ENCODE results near the gene MED6. TPM values are rescaled to one million over a fixed set of nuclear protein-coding genes. Genes with fewer than 3 reads are reported as not detected.

MED6 gene
- total RNA-seq, 1 experiment from 2014 or later, result 19.2 TPM

DNA sequence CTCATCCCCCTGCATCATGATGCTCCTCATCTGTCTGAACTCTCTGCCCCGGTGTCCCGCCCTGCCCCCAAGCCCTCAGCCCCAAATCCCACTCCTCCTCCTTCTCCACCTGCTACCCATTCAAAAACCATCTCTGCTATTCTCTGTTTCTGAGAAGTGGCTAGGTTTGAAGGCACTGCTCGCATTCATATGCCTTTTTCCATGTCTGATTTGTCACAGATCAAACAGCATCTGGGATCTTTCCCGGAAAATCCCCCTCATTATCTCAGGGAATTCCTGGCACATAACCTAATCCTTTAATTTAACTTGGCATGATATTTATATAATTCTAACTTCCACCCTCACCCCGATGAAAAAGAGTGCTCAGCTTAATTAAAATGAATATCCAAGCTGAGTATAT is 62.4 kb downstream of the MED6 start:
- Histone ChIP-seq H3K4me3 (no peak overlapping the region), H3K9me3 (no peaks in the 10 kb centered on the region), H3K27me3 (no peaks in the 10 kb centered on the region), H3K36me3 (no peaks in the 10 kb centered on the region; the same call in 1 of the 2 replicates)
- no peak for DNase-seq

DNA sequence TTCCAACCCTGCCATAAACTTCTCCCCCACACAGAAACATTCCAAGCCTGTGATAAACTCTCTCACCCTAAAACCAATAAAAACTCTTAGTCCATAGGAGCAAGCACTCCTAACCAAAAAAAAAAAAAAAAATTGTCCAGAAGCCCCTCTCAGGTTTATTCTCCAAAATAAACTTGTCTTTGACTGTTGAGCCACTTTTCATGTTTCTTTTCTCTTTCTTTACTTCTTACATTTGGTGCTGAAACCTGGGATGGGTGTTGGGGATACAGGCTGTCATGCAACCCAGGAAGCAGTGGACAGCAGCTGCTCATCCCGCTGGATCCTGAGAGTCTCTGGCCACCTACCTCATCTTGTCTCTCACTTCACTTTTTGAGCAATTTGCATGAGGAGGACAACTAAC is 63.6 kb downstream of the MED6 start:
- Histone ChIP-seq H3K9me3 (no peaks in the 10 kb centered on the region), H3K4me3 (no peak overlapping the region), H3K27me3 (no peaks in the 10 kb centered on the region), H3K36me3 (no peaks in the 10 kb centered on the region; the same call in 1 of the 2 replicates)
- no peak for DNase-seq

DNA sequence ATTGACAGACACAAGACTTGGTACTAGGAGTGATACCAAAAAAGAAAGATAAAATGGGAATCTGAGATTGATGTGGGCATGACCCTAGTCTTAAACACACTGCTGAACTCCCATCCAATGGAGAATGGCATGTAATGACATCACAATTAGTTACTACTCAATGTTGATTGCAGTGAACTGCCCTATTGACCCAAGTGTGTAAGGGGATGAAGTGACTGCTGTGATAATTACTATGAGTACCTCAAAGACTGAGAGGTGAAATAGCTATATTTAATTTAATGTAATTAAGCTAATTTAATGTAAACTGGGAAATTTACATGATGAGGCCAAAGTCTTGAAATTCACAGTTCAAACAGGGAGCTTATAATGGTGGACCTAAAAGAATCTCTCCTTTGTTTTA is 65.6 kb downstream of the MED6 start, which contains the start of gene ADAM20:
ADAM20 (minus strand) TSS at position 101 of the 400 bp plus-strand sequence. CDS start 10,247 bp downstream, outside the sequence.
- no peak for DNase-seq
- Histone ChIP-seq H3K4me3 (no peak within 1 kb of the TSS), H3K9me3 (no peaks in the 10 kb centered on the region), H3K27me3 (no peaks in the 10 kb centered on the region), H3K36me3 (no peaks in the 10 kb centered on the region)

Other genes starting within 250 kb of the MED6 start
- 33.6 and 35.9 TPM in 2 replicates for gene COX16, start 241.0 kb downstream of the MED6 start, total RNA-seq (2014; rRNA removed; shearing (Covaris generic); ENCODE audit: low replicate concordance)
- gene SYNJ2BP, start 183.6 kb downstream of the MED6 start, total RNA-seq (2014; rRNA removed; shearing (Covaris generic); ENCODE audit: low replicate concordance), result 8.9 and 9.3 TPM in 2 replicates
- 0.49 and 1.7 TPM in 2 replicates for gene ADAM21, start 148.5 kb downstream of the MED6 start, total RNA-seq (2014; rRNA removed; shearing (Covaris generic); ENCODE audit: low replicate concordance)
- gene ADAM20, start 65.7 kb downstream of the MED6 start, total RNA-seq (2014; rRNA removed; shearing (Covaris generic); ENCODE audit: low replicate concordance), result not detected in 2 replicates
- gene TTC9, start 41.3 kb upstream of the MED6 start, total RNA-seq (2014; rRNA removed; shearing (Covaris generic); ENCODE audit: low replicate concordance), result not detected in 2 replicates
- 0.17 and 0.76 TPM in 2 replicates for gene MAP3K9, start 208.9 kb upstream of the MED6 start, total RNA-seq (2014; rRNA removed; shearing (Covaris generic); ENCODE audit: low replicate concordance)

All from MG63 (cell line).